Stimulated activated CD4-positive, alpha-beta T cell treated with anti-CD3 and anti-CD28 coated beads, Interleukin-12 subunit alpha, Interleukin-12 subunit beta, amount 100 ng/mL, for 4 hours (primary cell): ENCODE measurements around the gene CNOT6.
A peak's percentile ranks its signal among the peaks of the same experiment; 100 is the strongest.

Experiments used
- DNase-seq: peaks from one replicate; pipeline ENCODE4 v3.0.0-alpha.2; 2020

The CNOT6 gene

DNA sequence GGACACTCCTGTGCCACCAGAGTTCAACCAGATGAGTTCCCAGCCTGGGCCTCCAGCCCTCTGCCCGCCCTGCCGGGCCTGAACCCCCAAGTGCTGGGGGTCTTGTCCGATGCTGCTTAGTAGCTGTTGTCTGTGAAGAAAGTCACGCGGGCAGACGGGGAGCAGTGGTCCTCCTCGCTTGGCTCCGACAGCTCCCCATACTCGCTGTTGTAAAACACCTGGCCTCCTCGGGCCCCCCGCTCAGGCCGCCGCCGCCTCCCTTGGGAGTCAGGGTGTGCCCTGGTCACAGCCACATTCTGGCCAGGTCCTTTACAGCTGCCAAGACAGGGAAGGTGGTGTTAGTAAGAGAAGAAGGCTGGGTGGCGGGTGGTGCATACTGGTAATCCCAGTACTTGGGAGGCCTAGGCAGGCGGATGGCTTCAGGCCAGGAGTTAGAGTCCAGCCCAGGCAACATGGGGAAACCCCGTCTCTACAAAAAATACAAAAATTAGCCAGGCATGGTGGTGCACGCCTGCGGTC is 109.0 kb downstream of the CNOT6 start:
- DNase-seq, result no peak

DNA sequence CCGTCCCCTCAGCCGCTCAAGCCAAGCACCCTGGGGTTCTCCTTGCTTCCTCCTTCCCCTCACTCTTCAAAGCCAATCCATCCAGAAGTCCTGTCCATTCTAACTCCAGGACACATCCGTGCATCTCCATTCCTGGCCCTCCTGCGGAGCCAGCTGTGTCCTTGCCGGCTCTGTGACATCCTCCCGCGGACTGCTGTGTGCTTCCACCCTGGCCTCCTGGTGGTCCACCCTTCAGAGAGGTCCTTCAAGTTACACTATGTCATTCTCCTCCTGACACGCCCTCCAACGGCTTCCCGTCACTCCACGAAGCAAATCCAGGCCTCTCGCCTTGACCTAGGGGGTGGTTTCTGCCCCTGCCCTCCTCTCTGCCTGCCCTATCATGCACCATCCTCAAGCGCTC is 110.1 kb downstream of the CNOT6 start:
- no peak for DNase-seq

DNA sequence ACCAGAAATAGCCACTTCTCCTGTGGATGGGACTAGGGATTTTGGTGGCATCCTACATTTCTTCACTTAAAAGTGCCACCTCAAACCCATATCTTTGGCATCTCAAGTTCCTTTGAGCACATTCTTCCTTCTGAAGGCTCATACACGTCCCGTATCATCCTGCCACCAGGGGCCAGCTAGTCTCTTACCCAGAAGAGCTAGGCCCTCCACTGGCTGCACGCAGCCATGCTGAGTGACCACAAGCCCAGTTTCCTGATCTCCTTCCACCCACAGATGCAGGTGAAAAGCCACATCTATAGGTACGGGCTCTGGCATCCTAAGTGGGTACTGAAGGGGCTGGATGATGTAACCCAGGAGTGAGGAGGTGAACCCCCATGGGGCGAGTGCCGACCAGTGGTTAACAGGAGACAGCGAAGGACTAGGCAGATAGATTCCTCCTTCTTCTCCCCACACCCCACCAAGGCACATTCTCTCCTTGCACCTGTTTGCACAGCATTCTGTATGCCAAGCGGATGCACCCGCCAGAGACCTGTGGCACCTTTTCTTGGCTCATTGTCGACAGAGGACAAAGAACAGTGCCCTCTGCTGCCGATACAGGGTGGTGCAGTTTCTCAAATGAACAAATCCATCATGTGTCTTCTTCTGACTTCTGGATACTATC is 111.5 kb downstream of the CNOT6 start:
- DNase-seq, result peak; percentile 61

DNA sequence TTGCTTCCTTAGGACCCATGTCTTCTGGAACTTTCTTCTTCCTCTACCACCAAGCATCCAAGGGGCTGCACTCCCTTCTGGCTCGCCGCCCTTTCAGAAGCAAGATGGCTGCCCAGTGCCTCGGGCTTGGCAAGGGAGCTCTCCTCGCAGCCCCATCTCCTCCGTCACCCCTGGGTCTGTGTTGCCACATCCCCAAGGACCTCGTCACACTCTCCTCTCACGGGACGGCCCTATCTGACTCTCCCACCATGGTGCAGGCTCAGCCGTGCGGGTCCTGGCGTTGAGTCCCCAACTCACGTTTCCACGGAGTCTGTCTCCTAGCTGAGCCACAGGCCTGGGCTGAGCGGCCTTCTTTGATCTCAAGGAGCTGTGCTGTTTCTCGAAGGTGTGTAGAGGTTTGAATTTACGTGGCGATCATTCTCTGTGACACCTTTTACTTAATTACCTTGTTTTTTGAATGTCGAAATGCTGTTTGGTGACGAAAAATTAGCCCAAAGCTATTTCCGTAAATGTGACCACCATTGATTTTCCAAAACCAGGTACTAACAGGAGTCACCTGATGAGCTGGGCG is 112.1 kb downstream of the CNOT6 start:
- DNase-seq, result no peak

DNA sequence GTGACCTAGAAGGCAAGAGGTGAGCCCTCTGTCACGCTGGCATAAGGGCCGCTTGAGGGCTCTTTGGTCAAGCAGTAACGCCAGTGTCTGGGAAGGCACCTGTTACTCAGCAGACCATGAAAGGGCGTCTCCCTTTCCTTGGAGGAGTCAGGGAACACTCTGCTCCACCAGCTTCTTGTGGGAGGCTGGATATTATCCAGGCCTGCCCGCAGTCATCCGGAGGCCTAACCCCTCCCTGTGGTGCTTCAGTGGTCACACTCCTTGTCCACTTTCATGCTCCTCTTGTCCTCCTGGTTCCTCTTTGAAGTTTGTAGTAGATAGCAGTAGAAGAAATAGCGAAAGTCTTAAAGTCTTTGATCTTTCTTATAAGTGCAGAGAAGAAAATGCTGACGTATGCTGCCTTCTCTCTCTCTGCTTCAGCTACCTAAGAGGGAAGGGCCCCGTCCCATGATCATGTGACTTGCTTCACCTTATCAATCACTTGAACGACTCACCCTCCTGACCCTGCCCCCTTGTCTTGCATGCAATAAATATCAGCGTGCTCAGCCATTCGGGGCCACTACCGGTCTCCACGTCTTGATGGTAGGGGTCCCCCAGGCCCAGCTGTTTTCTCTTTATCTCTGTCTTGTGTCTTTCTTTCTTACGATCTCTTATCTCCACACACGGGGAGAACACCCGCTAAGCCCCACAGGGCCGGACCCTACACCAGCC is 113.8 kb downstream of the CNOT6 start:
- DNase-seq, result no peak

GRCh38 chr5:180608572-180609310 is 114.6 kb downstream of the CNOT6 start:
- no peak for DNase-seq

DNA sequence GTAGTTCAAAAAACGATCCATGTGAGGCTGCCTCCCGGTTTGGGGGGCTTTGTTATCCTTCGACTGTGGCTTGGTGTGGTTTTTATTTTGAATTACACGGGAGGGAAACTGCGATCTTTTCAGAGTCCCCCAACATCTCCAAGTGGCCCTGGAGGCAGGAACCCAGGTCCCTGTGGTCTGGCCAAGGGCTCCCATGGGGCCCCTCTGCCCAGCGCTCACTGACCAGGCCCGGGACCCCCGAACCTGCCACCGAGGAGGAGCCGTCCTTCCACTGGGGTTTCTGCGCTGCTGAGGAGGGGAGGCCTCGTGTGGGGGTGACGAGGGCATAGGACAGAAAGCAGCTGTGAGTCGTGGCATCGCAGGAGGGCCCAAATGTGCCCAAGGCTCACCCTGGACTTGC is 115.2 kb downstream of the CNOT6 start:
- no peak for DNase-seq

- DNase-seq, result no peak
Observed at GRCh38 chr5:180609817-180610550, 115.8 kb downstream of the CNOT6 start.

DNA sequence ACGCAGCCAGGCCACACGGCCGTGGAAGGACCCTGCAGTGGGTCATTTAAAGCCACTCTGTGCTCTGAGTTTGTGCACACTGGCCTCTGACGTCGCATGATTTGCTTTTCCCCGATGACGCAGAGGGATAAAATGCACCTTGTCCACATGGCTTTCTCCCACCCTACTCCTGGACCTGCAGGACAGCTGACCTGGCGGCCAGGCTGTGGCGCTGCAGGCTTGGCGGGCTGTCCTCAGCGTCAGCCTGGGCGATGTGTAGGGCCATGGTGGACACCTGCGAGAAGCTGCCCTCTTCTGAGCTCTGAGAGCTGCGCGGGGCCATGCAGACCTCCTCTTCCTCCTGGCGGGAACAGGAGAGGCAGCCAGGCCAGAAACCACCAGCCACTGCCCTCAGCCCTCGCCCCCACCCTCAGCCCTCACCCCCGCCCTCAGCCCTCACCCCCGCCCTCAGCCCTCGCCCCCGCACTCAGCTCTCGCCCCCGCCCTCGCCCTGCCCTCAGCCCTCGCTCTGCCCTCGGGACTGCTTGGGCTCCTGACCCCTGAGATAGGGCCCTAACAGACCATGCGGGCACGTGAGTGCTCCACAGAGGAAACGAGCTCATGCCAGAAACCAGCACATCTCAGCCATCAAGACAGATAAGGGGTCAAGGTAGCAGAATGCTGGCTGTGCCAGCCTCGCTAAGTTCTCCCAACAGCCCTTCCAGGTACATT is 117.1 kb downstream of the CNOT6 start:
- no peak for DNase-seq

DNA sequence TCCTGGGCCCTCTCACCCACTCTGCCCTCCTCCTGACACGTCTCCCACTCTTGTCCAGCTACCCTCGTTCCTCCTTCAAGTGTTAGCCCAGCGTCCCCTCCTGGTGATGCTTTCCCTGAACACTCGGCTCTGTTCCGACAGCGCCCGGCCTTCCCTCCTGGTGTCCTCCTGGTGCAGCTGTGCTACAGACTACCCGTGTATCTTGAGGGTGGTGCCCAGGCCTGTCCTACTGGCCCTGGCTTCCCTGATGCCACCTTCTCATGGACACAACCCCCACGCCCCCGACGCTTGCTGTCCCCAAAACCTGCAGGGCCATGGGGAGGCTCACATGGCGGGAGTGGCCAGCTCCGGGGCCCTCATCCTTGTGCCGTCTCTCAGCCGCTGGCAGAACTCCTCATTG is 118.5 kb downstream of the CNOT6 start:
- DNase-seq, result no peak

- DNase-seq, result no peak
Observed at GRCh38 chr5:180613188-180613813, 119.1 kb downstream of the CNOT6 start.

- no peak for DNase-seq
Observed at GRCh38 chr5:180613814-180614188, 119.6 kb downstream of the CNOT6 start.

DNA sequence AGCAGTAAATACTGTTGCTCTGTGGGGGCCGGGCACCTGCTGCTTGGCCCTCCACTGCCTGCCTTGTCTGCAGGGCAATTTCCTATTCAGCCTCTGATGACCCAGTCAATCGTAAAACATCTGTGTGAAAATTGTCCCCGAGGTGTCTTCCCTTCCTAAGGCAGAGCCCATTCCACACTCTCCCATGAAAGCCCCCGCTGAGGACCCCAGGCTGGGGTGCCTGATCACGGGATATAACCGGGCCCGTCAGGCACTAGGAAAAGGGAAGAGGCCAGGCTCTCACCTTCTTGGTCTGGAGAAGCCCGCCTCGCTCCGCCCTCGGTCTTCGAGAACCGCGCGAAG is 124.3 kb downstream of the CNOT6 start:
- DNase-seq, result no peak

GRCh38 chr5:180618829-180619562 is 124.8 kb downstream of the CNOT6 start:
- DNase-seq, result peak; percentile 41

DNA sequence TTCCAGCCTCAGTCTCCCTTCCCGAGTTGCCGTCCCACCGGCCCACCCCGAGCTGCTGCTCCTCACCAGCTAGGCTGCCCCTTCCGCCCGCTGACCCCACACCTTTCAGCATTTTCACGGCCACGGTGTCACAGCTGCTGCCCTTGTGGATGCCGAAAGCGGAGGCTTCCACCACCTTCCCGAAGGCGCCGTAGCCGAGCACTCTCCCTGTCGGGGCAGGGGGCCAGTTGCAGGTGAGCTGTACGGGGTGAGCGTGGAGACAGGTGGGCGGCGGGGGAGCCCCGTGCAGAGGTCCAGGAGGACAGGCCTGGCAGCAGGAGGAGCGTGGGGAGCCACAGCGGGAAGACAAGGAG is 125.4 kb downstream of the CNOT6 start:
- DNase-seq, result no peak

- no peak for DNase-seq
Observed at GRCh38 chr5:180620014-180620413, 125.8 kb downstream of the CNOT6 start.

DNA sequence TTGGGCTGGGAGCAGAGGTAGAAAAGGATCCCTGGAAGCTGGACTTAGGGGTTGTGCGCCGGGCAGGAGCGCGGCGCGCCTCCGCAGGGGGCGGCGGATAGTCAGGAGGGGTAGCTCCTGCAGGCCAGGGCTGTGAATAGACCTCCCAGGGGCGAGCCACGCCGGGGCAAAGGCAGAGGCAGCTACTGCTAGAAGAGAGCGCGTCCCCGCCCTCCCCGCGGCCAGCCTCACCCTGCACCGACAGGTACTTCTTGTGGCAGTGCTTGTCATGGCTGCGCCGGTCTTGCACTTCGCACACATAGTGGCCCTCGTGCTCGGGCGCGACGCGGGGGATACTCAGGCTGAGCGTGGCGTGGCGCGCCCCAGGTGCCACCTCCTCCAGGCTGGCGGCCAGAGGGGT is 127.1 kb downstream of the CNOT6 start:
- DNase-seq, result no peak

DNA sequence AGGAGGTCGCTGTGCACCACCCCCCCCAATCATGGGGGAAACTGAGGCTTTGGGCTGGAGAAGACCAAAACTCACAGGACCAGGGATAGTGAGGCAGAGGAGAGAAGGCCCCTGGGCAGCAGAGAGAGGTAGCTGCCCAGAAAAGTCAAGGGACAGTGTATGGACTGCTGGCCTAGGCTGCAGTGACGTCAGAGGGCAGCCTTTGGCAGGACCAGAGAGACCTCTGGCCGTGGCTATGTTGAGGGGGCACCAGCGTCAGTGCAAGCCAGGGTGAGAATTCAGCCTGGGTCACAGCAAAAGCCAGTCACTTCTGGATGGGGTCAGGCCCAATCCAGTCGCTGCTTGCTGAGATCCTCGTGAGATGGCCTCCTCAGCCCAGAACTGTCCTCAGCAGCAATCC is 128.7 kb downstream of the CNOT6 start:
- no peak for DNase-seq

- no peak for DNase-seq
Observed at GRCh38 chr5:180623411-180623834, 129.2 kb downstream of the CNOT6 start.

DNA sequence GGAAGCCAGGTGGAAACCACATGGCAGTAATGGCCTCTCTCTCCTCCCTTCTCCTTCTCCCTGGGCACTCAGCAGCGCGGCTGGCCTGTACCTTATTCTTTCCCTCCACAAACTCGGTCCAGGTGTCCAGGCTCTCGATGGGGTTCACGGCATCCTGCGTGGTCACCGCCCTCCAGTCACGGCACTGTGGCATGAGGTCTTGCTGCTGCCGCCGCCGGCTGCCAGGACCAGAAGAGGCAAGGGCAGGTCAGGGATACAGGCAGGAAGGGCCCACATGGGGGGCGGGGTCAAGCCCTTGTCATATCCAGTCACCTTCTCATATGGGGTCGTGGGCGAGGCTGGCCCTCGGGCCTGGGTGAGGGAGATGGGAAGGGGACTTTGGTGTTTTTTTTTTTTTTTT is 129.7 kb downstream of the CNOT6 start:
- no peak for DNase-seq

DNA sequence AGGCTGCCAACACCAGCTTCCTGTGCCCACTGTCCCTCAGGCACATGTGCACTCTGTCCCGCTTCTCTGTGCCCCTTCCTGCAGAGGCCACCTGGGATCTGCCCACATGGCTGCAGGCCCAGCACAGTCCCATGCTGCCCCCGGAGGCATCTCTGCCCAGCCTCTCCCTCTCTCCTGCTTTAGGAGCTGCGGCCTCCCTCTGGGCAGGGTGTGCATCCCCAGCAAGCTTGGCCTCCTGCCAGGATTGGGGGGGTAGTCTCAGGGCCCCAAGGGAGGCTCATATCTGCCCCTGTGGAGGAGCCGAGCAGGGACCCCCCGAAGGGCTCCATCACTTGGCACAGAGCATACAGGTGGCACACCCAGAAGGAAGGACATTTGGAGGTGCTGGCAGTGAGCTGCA is 130.4 kb downstream of the CNOT6 start:
- DNase-seq, result no peak
